SK-N-MC (cell line): ENCODE results near the gene MAN1B1.

Experiments
- DNase-seq: peaks from one replicate; pipeline ENCODE4 v3.0.0-alpha.2; 2011; ENCODE audit warnings: low read depth, low spot score
- H3K27ac ChIP-seq: fragments of 200-600 bp; sonication (generic); 2 replicates; pipeline ENCODE4 v1.5.1; 2016; ENCODE audit warnings: mixed run types
- H3K36me3 ChIP-seq: fragments of 200-600 bp; sonication (generic); 2 replicates; pipeline ENCODE4 v1.6.1; 2017; ENCODE audit warnings: antibody characterized with exemption, low read length, mixed read lengths; ENCODE audit not compliant: insufficient read depth
- H3K4me3 ChIP-seq: fragments of 200-600 bp; sonication (generic); 2 replicates; pipeline ENCODE4 v1.5.1; 2016
- H3K9ac ChIP-seq: fragments of 200-600 bp; sonication (generic); 2 replicates; pipeline ENCODE4 v1.8.0; 2017; ENCODE audit warnings: mixed run types, mixed read lengths; ENCODE audit not compliant: insufficient read length
- H3K9me3 ChIP-seq: fragments of 200-600 bp; sonication (generic); 2 replicates; pipeline ENCODE4 v1.6.1; 2017; ENCODE audit warnings: low read depth, mild to moderate bottlenecking, antibody characterized with exemption, low read length, moderate library complexity, mixed read lengths
- EZH2 ChIP-seq: fragments of 200-600 bp; sonication (generic); IDR thresholded peaks from one replicate; pipeline ENCODE4 v1.6.1; 2017; ENCODE audit warnings: antibody characterized with exemption
- FOXP2 ChIP-seq: optimal IDR thresholded peaks from 2 replicates; pipeline ENCODE3; 2011; ENCODE audit warnings: mild to moderate bottlenecking, moderate library complexity; ENCODE audit not compliant: insufficient read depth; ENCODE audit errors: extremely low read length, control extremely low read depth
- POLR2AphosphoS5 ChIP-seq: IDR thresholded peaks from 2 replicates; pipeline ENCODE4 v1.6.1; 2012; ENCODE audit warnings: mild to moderate bottlenecking, low read depth, low read length, borderline replicate concordance

MAN1B1 gene

GRCh38 chr9:137085920-137086530 lies 760 bp upstream of the MAN1B1 start:
- no peak for DNase-seq
- Histone ChIP-seq H3K9ac (peak overlapping the region; percentile 95), H3K27ac (peak overlapping the region; percentile 85)

GRCh38 chr9:137087409-137087925 lies 682 bp downstream of the MAN1B1 start:
- TF ChIP-seq POLR2AphosphoS5 (no peak), FOXP2 (no peak), EZH2 (no peak)
- Histone ChIP-seq H3K27ac (peak overlapping the region; percentile 22; the same call in 1 of the 2 replicates), H3K9me3 (no peaks in the 10 kb centered on the region), H3K9ac (peak overlapping the region; percentile 83), H3K4me3 (peak overlapping the region; percentile 91), H3K36me3 (peaks cover 9% of the 10 kb centered on the region)
- DNase-seq = no peak

More at GRCh38 chr9:137085920-137086530, 760 bp upstream of the MAN1B1 start:
- Histone ChIP-seq H3K36me3 (peaks cover 9% of the 10 kb centered on the region), H3K9me3 (no peaks in the 10 kb centered on the region), H3K4me3 (peak overlapping the region; percentile 91)
- TF ChIP-seq POLR2AphosphoS5 (no peak), EZH2 (no peak), FOXP2 (no peak)

GRCh38 chr9:137088121-137088520 lies 1.3 kb downstream of the MAN1B1 start:
- no peak for DNase-seq
- Histone ChIP-seq H3K9me3 (no peaks in the 10 kb centered on the region), H3K27ac (no peak overlapping the region), H3K4me3 (peak overlapping the region; percentile 91), H3K9ac (peak overlapping the region; percentile 83), H3K36me3 (peaks cover 9% of the 10 kb centered on the region)
- TF ChIP-seq EZH2 (no peak), FOXP2 (no peak), POLR2AphosphoS5 (no peak)

- Histone ChIP-seq H3K27ac (no peak overlapping the region), H3K36me3 (peaks cover 9% of the 10 kb centered on the region), H3K4me3 (no peak overlapping the region), H3K9ac (no peak overlapping the region), H3K9me3 (no peaks in the 10 kb centered on the region)
- DNase-seq = no peak
- TF ChIP-seq POLR2AphosphoS5 (no peak), EZH2 (no peak), FOXP2 (no peak)
These were observed 2.6 kb downstream of the MAN1B1 start for GRCh38 chr9:137089232-137089947.

- Histone ChIP-seq H3K27ac (no peak overlapping the region), H3K4me3 (no peak overlapping the region), H3K9ac (no peak overlapping the region), H3K36me3 (peaks cover 28% of the 10 kb centered on the region; the same call in 1 of the 2 replicates), H3K9me3 (no peaks in the 10 kb centered on the region)
- TF ChIP-seq POLR2AphosphoS5 (no peak), EZH2 (no peak), FOXP2 (no peak)
- no peak for DNase-seq
These were observed 9.1 kb downstream of the MAN1B1 start for GRCh38 chr9:137095664-137096517.

- Histone ChIP-seq H3K27ac (no peak overlapping the region), H3K9me3 (no peaks in the 10 kb centered on the region), H3K36me3 (peaks cover 39% of the 10 kb centered on the region), H3K4me3 (no peak overlapping the region), H3K9ac (no peak overlapping the region)
- DNase-seq = no peak
- TF ChIP-seq POLR2AphosphoS5 (no peak), FOXP2 (no peak), EZH2 (no peak)
These were observed 10.2 kb downstream of the MAN1B1 start for GRCh38 chr9:137096785-137097546.

GRCh38 chr9:137097761-137098462 lies 11.1 kb downstream of the MAN1B1 start:
- Histone ChIP-seq H3K9me3 (no peaks in the 10 kb centered on the region), H3K9ac (no peak overlapping the region), H3K4me3 (no peak overlapping the region), H3K27ac (no peak overlapping the region), H3K36me3 (peaks cover 48% of the 10 kb centered on the region)
- DNase-seq = no peak
- TF ChIP-seq POLR2AphosphoS5 (no peak), EZH2 (no peak), FOXP2 (no peak)
